IMR-90 (cell line): ENCODE measurements around the gene MTREX.

ENCODE experiments used
- BHLHE40 ChIP-seq: fragments of 150-350 bp; IDR thresholded peaks from 2 replicates; pipeline ENCODE4 v1.6.1; 2016; ENCODE audit warnings: mild to moderate bottlenecking, low read depth, low read length
- MAZ ChIP-seq: IDR thresholded peaks from 2 replicates; pipeline ENCODE4 v1.6.1; 2012; ENCODE audit warnings: low read depth, mild to moderate bottlenecking, low read length, improper control_type of control experiment, moderate library complexity, borderline replicate concordance
- MXI1 ChIP-seq: IDR thresholded peaks from 2 replicates; pipeline ENCODE4 v1.6.1; 2012; ENCODE audit warnings: low read depth, mild to moderate bottlenecking, low read length, moderate library complexity, borderline replicate concordance
- NFE2L2 ChIP-seq: fragments of 150-350 bp; IDR thresholded peaks from 2 replicates; pipeline ENCODE4 v1.6.1; 2016; ENCODE audit warnings: low read depth, mild to moderate bottlenecking, low read length
- POLR2A ChIP-seq: IDR thresholded peaks from 2 replicates; pipeline ENCODE4 v1.6.1; 2012; ENCODE audit warnings: mild to moderate bottlenecking, low read depth, low read length
- RAD21 ChIP-seq: IDR thresholded peaks from 2 replicates; pipeline ENCODE4 v1.6.1; 2012; ENCODE audit warnings: low read length, improper control_type of control experiment
- RCOR1 ChIP-seq: IDR thresholded peaks from 2 replicates; pipeline ENCODE4 v1.6.1; 2012; ENCODE audit warnings: mild to moderate bottlenecking, low read length, improper control_type of control experiment; ENCODE audit not compliant: insufficient replicate concordance
- TF ChIP-seq, protein P1 (sequence below): conservative IDR thresholded peaks from 2 replicates; pipeline ENCODE4 v1.5.1; 2012; ENCODE audit warnings: mild to moderate bottlenecking, low read depth, low read length, improper control_type of control experiment

DNA sequence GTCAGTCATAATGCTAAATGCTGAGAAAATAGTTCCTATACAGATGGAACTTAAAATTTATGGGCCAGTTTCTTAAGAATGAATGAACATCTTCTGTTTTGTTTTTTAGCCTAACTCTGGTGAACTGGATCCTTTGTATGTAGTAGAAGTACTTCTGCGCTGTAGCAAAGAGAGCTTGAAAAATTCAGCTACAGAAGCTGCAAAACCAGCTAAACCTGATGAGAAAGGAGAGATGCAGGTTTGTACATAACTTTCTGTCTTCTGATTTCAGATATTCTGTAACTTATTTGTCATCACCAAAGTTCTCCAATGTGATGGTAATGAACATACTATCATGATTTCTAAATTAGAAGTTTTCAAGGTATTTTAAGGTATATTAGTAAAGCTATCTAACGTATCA lies 80.1 kb downstream of the MTREX start:
- TF ChIP-seq RCOR1 = no peak
- no peak for TF ChIP-seq NFE2L2
- TF ChIP-seq, protein P1, sequence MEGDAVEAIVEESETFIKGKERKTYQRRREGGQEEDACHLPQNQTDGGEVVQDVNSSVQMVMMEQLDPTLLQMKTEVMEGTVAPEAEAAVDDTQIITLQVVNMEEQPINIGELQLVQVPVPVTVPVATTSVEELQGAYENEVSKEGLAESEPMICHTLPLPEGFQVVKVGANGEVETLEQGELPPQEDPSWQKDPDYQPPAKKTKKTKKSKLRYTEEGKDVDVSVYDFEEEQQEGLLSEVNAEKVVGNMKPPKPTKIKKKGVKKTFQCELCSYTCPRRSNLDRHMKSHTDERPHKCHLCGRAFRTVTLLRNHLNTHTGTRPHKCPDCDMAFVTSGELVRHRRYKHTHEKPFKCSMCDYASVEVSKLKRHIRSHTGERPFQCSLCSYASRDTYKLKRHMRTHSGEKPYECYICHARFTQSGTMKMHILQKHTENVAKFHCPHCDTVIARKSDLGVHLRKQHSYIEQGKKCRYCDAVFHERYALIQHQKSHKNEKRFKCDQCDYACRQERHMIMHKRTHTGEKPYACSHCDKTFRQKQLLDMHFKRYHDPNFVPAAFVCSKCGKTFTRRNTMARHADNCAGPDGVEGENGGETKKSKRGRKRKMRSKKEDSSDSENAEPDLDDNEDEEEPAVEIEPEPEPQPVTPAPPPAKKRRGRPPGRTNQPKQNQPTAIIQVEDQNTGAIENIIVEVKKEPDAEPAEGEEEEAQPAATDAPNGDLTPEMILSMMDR = no peak
- no peak for TF ChIP-seq BHLHE40
- TF ChIP-seq POLR2A = no peak
- TF ChIP-seq MAZ = no peak
- no peak for TF ChIP-seq RAD21
- TF ChIP-seq MXI1 = no peak
